Chondrocyte (in vitro differentiated cells): Measurements from ENCODE around the gene NFKBIE. TPM values are rescaled to one million over a fixed set of nuclear protein-coding genes. Genes with fewer than 3 reads are reported as not detected.

Source experiments
- DNase-seq: peaks from one replicate; pipeline ENCODE4 v3.0.0; 2021; ENCODE audit warnings: mixed read lengths, low spot score
- H3K27ac Mint-ChIP-seq: one replicate; pipeline ENCODE4 v1.8.0; 2021; ENCODE audit warnings: mild to moderate bottlenecking, moderate library complexity, mixed read lengths; ENCODE audit not compliant: unreplicated experiment
- H3K27me3 Mint-ChIP-seq: 2 replicates; pipeline ENCODE4 v1.8.0; 2021; ENCODE audit warnings: low read depth, mixed read lengths
- H3K36me3 Mint-ChIP-seq: 2 replicates; pipeline ENCODE4 v1.8.0; 2021; ENCODE audit warnings: low read depth, mixed read lengths
- H3K4me1 Mint-ChIP-seq: 2 replicates; pipeline ENCODE4 v1.8.0; 2021; ENCODE audit warnings: low read depth, mild to moderate bottlenecking, mixed read lengths
- H3K4me3 Mint-ChIP-seq: one replicate; pipeline ENCODE4 v1.8.0; 2021; ENCODE audit warnings: mild to moderate bottlenecking, moderate library complexity, mixed read lengths; ENCODE audit not compliant: unreplicated experiment
- H3K9me3 Mint-ChIP-seq: 2 replicates; pipeline ENCODE4 v1.8.0; 2021; ENCODE audit warnings: low read depth, mixed read lengths
- CTCF ChIP-seq: fragments of 200-600 bp; sonication (generic); IDR thresholded peaks from 2 replicates; pipeline ENCODE4 v1.5.0; 2021; ENCODE audit warnings: antibody characterized with exemption, mild to moderate bottlenecking, moderate library complexity
- total RNA-seq: library from RNA; stranded (reverse); gene quantifications from 3 replicates; pipeline ENCODE4 v1.2.1, GENCODE V29; 2021

The NFKBIE gene
- total RNA-seq, 1 donor from 2014 or later: 6.2 TPM

- Mint-ChIP-seq H3K27ac (no peak overlapping the region), H3K27me3 (peaks cover 2% of the 10 kb centered on the region), H3K4me1 (peaks cover 16% of the 10 kb centered on the region), H3K9me3 (no peaks in the 10 kb centered on the region), H3K36me3 (peaks cover 23% of the 10 kb centered on the region), H3K4me3 (no peak overlapping the region)
- DNase-seq: no peak
- TF ChIP-seq CTCF: no peak
These were observed 44.9 kb upstream of the NFKBIE start for GRCh38 chr6:44310241-44310640.

- H3K27ac Mint-ChIP-seq: no peak overlapping the region
- no peak for DNase-seq
- H3K27me3 Mint-ChIP-seq: no peaks in the 10 kb centered on the region
- peaks cover 23% of the 10 kb centered on the region for H3K36me3 Mint-ChIP-seq
- no peak overlapping the region for H3K4me3 Mint-ChIP-seq
- H3K9me3 Mint-ChIP-seq: no peaks in the 10 kb centered on the region
- peaks cover 16% of the 10 kb centered on the region for H3K4me1 Mint-ChIP-seq
- no peak for TF ChIP-seq CTCF
These were observed 44.3 kb upstream of the NFKBIE start for GRCh38 chr6:44309631-44310030.

- Mint-ChIP-seq H3K4me3 (no peak overlapping the region), H3K9me3 (no peaks in the 10 kb centered on the region), H3K27me3 (no peaks in the 10 kb centered on the region), H3K27ac (no peak overlapping the region), H3K4me1 (peaks cover 16% of the 10 kb centered on the region), H3K36me3 (peaks cover 23% of the 10 kb centered on the region)
- no peak for DNase-seq
- TF ChIP-seq CTCF: no peak
These were observed 43.7 kb upstream of the NFKBIE start for GRCh38 chr6:44309092-44309491.

- no peak overlapping the region for H3K27ac Mint-ChIP-seq
- no peak overlapping the region for H3K4me3 Mint-ChIP-seq
- H3K27me3 Mint-ChIP-seq: no peaks in the 10 kb centered on the region
- no peak for DNase-seq
- H3K4me1 Mint-ChIP-seq: peaks cover 7% of the 10 kb centered on the region
- TF ChIP-seq CTCF: no peak
- peaks cover 30% of the 10 kb centered on the region for H3K36me3 Mint-ChIP-seq
- H3K9me3 Mint-ChIP-seq: no peaks in the 10 kb centered on the region
These were observed 41.9 kb upstream of the NFKBIE start for GRCh38 chr6:44307217-44307616.

GRCh38 chr6:44306710-44307109 lies 41.4 kb upstream of the NFKBIE start:
- no peak for DNase-seq
- H3K4me3 Mint-ChIP-seq: no peak overlapping the region
- no peaks in the 10 kb centered on the region for H3K27me3 Mint-ChIP-seq
- TF ChIP-seq CTCF: no peak
- H3K4me1 Mint-ChIP-seq: peaks cover 2% of the 10 kb centered on the region
- no peak overlapping the region for H3K27ac Mint-ChIP-seq
- no peaks in the 10 kb centered on the region for H3K9me3 Mint-ChIP-seq
- H3K36me3 Mint-ChIP-seq: peaks cover 35% of the 10 kb centered on the region
